Measurements from ENCODE around the gene ZBTB16.

GRCh38 chr11:114080219-114080618 lies 20.7 kb downstream of the ZBTB16 start:
- TF ChIP-seq CTCF (IDR thresholded peaks at IDR 0.05) (no peak), POLR2A (IDR thresholded peaks at IDR 0.05) (no peak), EP300 (IDR thresholded peaks at IDR 0.05) (no peak)

Data from ovary (tissue), 3 donors.